Subcutaneous adipose tissue (tissue), 4 donors: ENCODE results near the gene FAM32A. TPM values are rescaled to one million over a fixed set of nuclear protein-coding genes. Genes with fewer than 3 reads are reported as not detected.

Experiments used
- CTCF ChIP-seq: fragments of 450-650 bp; IDR thresholded peaks from one replicate; pipeline ENCODE4 v1.5.1; 2016; ENCODE audit warnings: low read depth, mild to moderate bottlenecking, control low read depth, antibody characterized with exemption, moderate library complexity
- total RNA-seq, 4 donors: library from RNA; depleted of rRNA; stranded (reverse); fragments of >200 nt; gene quantifications; one replicate each; pipeline ENCODE4 v1.1.0, GENCODE V29; 2016

Gene FAM32A
- total RNA-seq, 4 donors from 2014 or later, result 65.7 to 78.6 (median 77.6) TPM

DNA sequence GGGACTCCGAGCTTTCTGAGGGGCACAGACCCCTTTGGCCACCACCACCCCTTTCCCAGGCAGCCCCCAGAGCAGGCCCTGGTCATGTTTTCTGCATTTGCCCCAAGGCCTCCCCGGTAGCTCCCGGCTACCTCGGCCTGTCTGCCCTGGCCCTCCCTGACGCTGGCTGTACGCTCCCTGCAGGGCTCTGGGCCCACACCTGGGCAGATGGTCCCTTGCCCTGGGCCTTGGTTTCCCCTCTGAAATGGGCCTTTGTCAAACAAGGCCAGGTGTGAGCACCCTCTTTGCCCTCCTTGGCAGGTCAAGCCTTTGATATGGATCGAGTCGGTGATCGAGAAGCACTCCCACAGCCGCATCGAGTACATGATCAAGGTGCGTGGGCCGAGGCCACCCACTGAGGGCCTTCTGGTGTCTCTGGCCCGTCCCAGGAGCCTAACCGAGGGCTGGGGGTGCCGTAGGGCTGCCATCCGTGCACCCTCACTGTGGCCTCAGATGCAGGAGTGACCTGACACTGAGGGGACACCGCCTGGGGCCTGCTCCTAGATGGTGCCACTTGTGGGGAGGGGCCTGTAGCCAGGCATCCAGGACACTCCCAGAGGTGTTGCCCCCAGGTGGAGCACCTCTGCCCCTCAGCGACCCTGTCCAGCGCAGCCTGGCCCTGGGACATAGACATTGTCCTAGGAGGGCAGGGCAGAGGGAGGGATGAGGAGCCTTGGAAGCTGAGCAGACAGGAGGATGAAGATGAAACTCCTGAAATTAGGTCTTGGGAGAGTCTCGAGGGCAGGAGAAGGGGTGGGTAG lies 42.8 kb downstream of the FAM32A start:
- no peak for TF ChIP-seq CTCF

DNA sequence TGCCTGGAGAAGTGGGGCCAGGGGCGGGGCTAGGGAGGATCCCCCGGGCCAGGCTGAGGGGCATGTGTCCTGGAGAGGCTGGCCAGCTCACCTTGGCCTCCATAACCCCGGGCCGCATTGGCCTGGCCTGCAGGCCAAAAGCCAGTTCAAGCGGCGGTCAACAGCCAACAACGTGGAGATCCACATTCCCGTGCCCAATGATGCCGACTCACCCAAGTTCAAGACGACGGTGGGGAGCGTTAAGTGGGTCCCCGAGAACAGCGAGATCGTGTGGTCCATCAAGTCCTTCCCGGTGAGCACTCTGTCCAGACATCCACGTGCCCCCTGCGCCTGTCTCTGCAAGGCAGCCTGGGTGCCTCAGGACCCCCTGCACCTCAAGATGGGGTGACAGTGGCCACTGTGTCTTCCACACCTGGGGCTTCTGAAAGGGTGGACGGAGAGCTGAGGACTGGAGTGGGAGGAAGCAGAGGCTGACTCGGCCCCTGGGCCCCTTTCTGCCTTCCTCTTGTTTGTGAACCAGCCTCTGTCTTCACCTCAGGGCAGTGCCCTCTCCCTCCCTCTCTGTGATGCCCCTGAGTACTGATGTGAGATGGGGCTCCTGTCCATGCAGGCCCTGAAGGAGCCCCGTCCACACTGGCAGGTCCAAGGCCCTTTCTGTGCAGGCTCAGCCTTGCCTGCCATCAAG lies 43.6 kb downstream of the FAM32A start:
- no peak for TF ChIP-seq CTCF

- TF ChIP-seq CTCF, result no peak
Measured at GRCh38 chr19:16229322-16229641, 44.1 kb downstream of the FAM32A start.

DNA sequence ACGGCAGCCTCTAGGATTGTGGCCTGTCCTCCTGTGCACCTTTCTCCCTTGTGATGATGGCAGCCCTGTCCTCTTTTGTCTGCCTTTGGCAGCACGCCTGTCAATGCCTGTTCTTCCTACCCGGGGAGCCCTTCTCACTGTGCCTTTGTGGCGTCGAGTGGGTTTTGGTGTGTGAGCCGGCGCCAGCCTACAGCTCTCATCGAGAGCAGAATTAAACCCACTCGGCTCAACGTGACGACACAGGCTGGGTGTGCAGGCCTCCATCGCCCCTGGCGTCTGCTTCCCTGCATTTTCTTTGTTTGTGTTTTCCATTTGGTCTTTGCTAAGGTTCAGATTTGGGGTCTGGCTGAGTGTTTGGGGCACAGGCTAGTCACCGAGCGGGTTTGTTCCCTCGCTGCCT lies 46.9 kb downstream of the FAM32A start:
- no peak for TF ChIP-seq CTCF

DNA sequence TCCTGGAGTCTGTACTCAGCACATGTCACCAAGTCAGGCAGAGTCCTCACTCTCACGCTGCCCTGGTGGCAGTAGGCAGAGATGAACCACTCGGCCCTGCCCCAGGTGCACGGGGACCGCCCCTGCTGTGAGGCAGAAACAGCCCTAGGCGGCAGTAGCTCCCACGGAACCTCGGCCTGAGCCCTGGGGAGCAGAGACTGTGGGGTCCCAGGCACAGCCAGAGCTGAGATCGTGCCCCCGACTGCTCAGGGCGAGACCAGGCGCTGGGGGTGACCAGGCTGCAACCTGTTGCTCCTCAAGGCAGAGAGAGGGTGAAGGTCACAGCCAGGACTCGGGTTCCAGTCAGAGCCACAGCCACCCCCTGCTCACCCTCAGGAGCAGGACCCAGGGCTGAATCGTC lies 47.4 kb downstream of the FAM32A start:
- no peak for TF ChIP-seq CTCF

- TF ChIP-seq CTCF, result no peak
Measured at GRCh38 chr19:16233081-16233776, 48.0 kb downstream of the FAM32A start.
